GM19468 (cell line): Measurements from ENCODE around the gene SEC62.

ENCODE experiments used
- ATAC-seq: cut with Tn5 transposase; IDR thresholded peaks from one replicate; pipeline ENCODE4 v1.9.1; 2021; ENCODE audit warnings: mild to moderate bottlenecking, moderate library complexity, moderate number of reproducible peaks; ENCODE audit not compliant: unreplicated experiment; ENCODE audit errors: extremely low read depth

SEC62 gene

GRCh38 chr3:169966428-169966950 lies at the start of gene SEC62:
TSS of gene SEC62 (plus strand) at chr3:169966807. CDS start at chr3:169966823, 16 bp downstream.
- peak; percentile 88 for ATAC-seq

- no peak for ATAC-seq
Observed at GRCh38 chr3:169923189-169923588, 43.4 kb upstream of the SEC62 start.

GRCh38 chr3:169923831-169924230 lies 42.8 kb upstream of the SEC62 start:
- ATAC-seq, result no peak

GRCh38 chr3:169929830-169930519 lies 36.6 kb upstream of the SEC62 start:
- ATAC-seq, result no peak

- no peak for ATAC-seq
Observed at GRCh38 chr3:169930843-169931242, 35.8 kb upstream of the SEC62 start.

GRCh38 chr3:169931747-169932520 lies 34.7 kb upstream of the SEC62 start:
- peak; percentile 96 for ATAC-seq

- no peak for ATAC-seq
Observed at GRCh38 chr3:169939320-169939719, 27.3 kb upstream of the SEC62 start.

GRCh38 chr3:169939751-169940150 lies 26.9 kb upstream of the SEC62 start:
- no peak for ATAC-seq

- ATAC-seq, result peak; percentile 69
Observed at GRCh38 chr3:169940470-169941181, 26.0 kb upstream of the SEC62 start.

- peak; percentile 82 for ATAC-seq
Observed at GRCh38 chr3:169945313-169945712, 21.3 kb upstream of the SEC62 start.

- no peak for ATAC-seq
Observed at GRCh38 chr3:169946336-169946735, 20.3 kb upstream of the SEC62 start.

- no peak for ATAC-seq
Observed at GRCh38 chr3:169948559-169949448, 17.8 kb upstream of the SEC62 start.

- no peak for ATAC-seq
Observed at GRCh38 chr3:169952045-169952444, 14.6 kb upstream of the SEC62 start.

GRCh38 chr3:169953462-169954141 lies 13.0 kb upstream of the SEC62 start:
- no peak for ATAC-seq

- ATAC-seq, result peak; percentile 64
Observed at GRCh38 chr3:169954142-169954756, 12.4 kb upstream of the SEC62 start.

- ATAC-seq, result no peak
Observed at GRCh38 chr3:169955406-169955805, 11.2 kb upstream of the SEC62 start.

GRCh38 chr3:169964176-169964575 lies 2.4 kb upstream of the SEC62 start:
- ATAC-seq, result no peak

GRCh38 chr3:169965562-169966427 lies 812 bp upstream of the SEC62 start:
- ATAC-seq, result no peak
